HepG2 (cell line): Measurements from ENCODE around the gene HOXD3. TPM values are rescaled to one million over a fixed set of nuclear protein-coding genes. Genes with fewer than 3 reads are reported as not detected.

Source experiments
- CENPT ChIP-seq: sonication (generic); formaldehyde crosslinking; IDR thresholded peaks from 2 replicates; pipeline ENCODE4 v1.8.0; 2022; ENCODE audit warnings: low read depth, mild to moderate bottlenecking, moderate library complexity, missing genetic modification reagents
- CTCF ChIP-seq: sonication (generic); formaldehyde crosslinking; IDR thresholded peaks from 2 replicates; pipeline ENCODE4 v1.5.0; 2020; ENCODE audit warnings: mild to moderate bottlenecking, missing genetic modification reagents, moderate library complexity
- GFI1 ChIP-seq: sonication (generic); formaldehyde crosslinking; IDR thresholded peaks from 2 replicates; pipeline ENCODE4 v1.5.0; 2020; ENCODE audit warnings: missing genetic modification reagents, mild to moderate bottlenecking, borderline replicate concordance
- HOXA9 ChIP-seq: sonication (generic); formaldehyde crosslinking; IDR thresholded peaks from 2 replicates; pipeline ENCODE4 v1.8.1; 2022; ENCODE audit warnings: missing genetic modification reagents, mild to moderate bottlenecking, moderate library complexity, borderline replicate concordance
- MAFG ChIP-seq: sonication (generic); formaldehyde crosslinking; IDR thresholded peaks from 2 replicates; pipeline ENCODE4 v1.5.1; 2020; ENCODE audit warnings: mild to moderate bottlenecking, missing genetic modification reagents
- MED1 ChIP-seq: sonication (generic); formaldehyde crosslinking; IDR thresholded peaks from 2 replicates; pipeline ENCODE4 v1.4.0; 2020; ENCODE audit warnings: missing genetic modification reagents
- SMAD9 ChIP-seq: sonication (generic); formaldehyde crosslinking; IDR thresholded peaks from 2 replicates; pipeline ENCODE4 v1.5.1; 2020; ENCODE audit warnings: mild to moderate bottlenecking, missing genetic modification reagents
- SNAPC4 ChIP-seq: sonication (generic); formaldehyde crosslinking; IDR thresholded peaks from 2 replicates; pipeline ENCODE4 v1.4.0; 2020; ENCODE audit warnings: mild to moderate bottlenecking, missing genetic modification reagents
- SP5 ChIP-seq: IDR thresholded peaks from 2 replicates; pipeline ENCODE4 v1.6.1; 2016; ENCODE audit warnings: low read depth, borderline replicate concordance
- TCF7 ChIP-seq: sonication (generic); IDR thresholded peaks from 2 replicates; pipeline ENCODE4 v1.6.1; 2016; ENCODE audit warnings: antibody characterized with exemption, low read depth
- ZNF20 ChIP-seq: sonication (generic); formaldehyde crosslinking; IDR thresholded peaks from 2 replicates; pipeline ENCODE4 v1.4.0; 2020; ENCODE audit warnings: mild to moderate bottlenecking, moderate library complexity, missing genetic modification reagents
- ZNF337 ChIP-seq: sonication (generic); formaldehyde crosslinking; IDR thresholded peaks from 2 replicates; pipeline ENCODE4 v1.5.1; 2020; ENCODE audit warnings: missing genetic modification reagents, low read depth, mild to moderate bottlenecking, borderline replicate concordance
- ZNF616 ChIP-seq: sonication (generic); formaldehyde crosslinking; IDR thresholded peaks from 2 replicates; pipeline ENCODE4 v1.5.0; 2020; ENCODE audit warnings: low read depth, mild to moderate bottlenecking, missing genetic modification reagents
- ZNF788 ChIP-seq: sonication (generic); formaldehyde crosslinking; IDR thresholded peaks from 2 replicates; pipeline ENCODE4 v1.5.0; 2020; ENCODE audit warnings: mild to moderate bottlenecking, missing genetic modification reagents, borderline replicate concordance
- polyA plus RNA-seq, 8 experiments: library from polyadenylated mRNA; depleted of rRNA in 3 of 8; stranded (reverse) in 7 of 8; unstranded in 1 of 8; fragments of >200 nt; fragmentation: Illumina TruSeq in 4 of 8; extraction: Trizol in 4 of 8; gene quantifications; 2 replicates each; pipeline versions ENCODE4 v1.2.1 to v1.2.3, GENCODE V29; 2011 to 2016; ENCODE audit warnings: low read depth in 4 of 8, missing spikeins in 1 of 8, mixed read lengths in 1 of 8; ENCODE audit not compliant: insufficient read depth in 1 of 8
- total RNA-seq, 5 experiments: library from RNA; depleted of rRNA; stranded (reverse); fragments of >200 nt; fragmentation: Illumina TruSeq; extraction: Trizol; gene quantifications; 2 replicates each; pipeline ENCODE4 v1.2.3, GENCODE V29; 2016; ENCODE audit warnings: low read depth in 1 of 5
- TF ChIP-seq, protein P1 (sequence below): IDR thresholded peaks from 2 replicates; pipeline ENCODE4 v1.6.1; 2016; ENCODE audit warnings: low read depth, control low read depth
- TF ChIP-seq, protein P2 (sequence below): sonication (generic); formaldehyde crosslinking; IDR thresholded peaks from 2 replicates; pipeline ENCODE4 v1.8.1; 2023; ENCODE audit warnings: mild to moderate bottlenecking, moderate library complexity, missing genetic modification reagents

Gene HOXD3
- total and polyA plus RNA-seq, 2 of the 13 experiments (the other 11 are each of a cell fraction or from before 2014, with no cell fraction given): 0.05 to 0.09 TPM

DNA sequence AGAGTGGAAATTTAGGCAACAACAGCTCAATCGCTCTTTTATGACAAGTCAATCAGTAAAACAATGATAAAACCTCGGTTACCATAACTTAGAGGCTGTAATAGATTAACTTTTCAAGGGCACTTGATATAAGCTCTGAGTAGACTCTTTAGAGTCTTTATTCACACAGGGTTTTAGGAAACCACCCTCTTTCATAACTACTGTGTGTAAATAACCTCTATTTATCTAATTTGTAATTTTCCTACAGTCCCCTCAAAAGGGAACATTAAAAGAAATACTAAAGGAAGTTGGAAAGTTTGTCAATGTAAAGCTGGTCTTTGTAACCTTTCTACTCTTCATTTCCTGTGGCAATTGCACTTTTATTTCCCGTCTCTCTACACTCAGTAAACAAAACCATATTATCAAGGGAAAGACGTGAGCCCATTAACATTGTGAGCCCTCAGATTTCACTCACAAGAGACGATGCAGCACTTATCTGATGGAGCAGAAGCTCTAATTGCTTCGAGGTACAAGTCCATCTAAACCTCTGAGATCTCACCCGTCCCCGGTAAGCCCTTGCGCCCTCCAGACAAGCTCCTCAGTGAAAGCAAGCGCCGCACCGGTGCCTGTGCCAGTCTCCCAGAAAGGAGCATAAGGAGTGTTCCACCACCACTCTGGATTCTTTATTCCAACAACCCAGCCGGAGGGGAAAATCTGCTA lies 30.2 kb downstream of the HOXD3 start (continued):
- no peak for TF ChIP-seq CTCF
- TF ChIP-seq GFI1: no peak; the same call in 1 of the 2 replicates
- 0 out of 2 replicates have a peak, but pooled peaks have one; percentile 4 for TF ChIP-seq SP5
- no peak for TF ChIP-seq ZNF788 (CRISPR knock-in tag)
- TF ChIP-seq, protein P1, sequence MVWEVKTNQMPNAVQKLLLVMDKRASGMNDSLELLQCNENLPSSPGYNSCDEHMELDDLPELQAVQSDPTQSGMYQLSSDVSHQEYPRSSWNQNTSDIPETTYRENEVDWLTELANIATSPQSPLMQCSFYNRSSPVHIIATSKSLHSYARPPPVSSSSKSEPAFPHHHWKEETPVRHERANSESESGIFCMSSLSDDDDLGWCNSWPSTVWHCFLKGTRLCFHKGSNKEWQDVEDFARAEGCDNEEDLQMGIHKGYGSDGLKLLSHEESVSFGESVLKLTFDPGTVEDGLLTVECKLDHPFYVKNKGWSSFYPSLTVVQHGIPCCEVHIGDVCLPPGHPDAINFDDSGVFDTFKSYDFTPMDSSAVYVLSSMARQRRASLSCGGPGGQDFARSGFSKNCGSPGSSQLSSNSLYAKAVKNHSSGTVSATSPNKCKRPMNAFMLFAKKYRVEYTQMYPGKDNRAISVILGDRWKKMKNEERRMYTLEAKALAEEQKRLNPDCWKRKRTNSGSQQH: no peak
- no peak for TF ChIP-seq ZNF20 (CRISPR knock-in tag)
- TF ChIP-seq ZNF616 (CRISPR knock-in tag): no peak
- TF ChIP-seq, protein P2, sequence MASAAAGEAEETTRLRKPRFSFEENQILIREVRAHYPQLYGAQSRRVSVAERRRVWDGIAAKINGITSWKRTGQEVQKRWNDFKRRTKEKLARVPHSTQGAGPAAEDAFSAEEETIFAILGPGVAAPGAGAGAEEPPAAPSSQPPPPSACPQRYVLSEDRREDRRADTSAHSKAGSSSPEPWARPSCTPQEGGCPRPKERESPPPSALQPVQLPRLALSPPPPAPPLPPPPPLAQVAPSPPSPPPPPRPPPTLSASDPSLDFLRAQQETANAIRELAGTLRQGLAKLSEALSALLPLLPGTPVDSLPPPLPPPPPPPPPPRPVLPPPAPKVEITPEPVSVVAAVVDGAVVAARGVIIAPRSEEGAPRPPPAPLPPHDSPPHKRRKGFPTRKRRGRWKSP (CRISPR knock-in tag): no peak
- TF ChIP-seq MAFG: no peak
- TF ChIP-seq HOXA9 (CRISPR knock-in tag): no peak
- no peak for TF ChIP-seq ZNF337 (CRISPR knock-in tag)
- TF ChIP-seq MED1 (CRISPR knock-in tag): peak; percentile 85
- TF ChIP-seq SNAPC4: no peak
- no peak for TF ChIP-seq SMAD9 (CRISPR knock-in tag)
- peak; percentile 71 for TF ChIP-seq TCF7
- no peak for TF ChIP-seq CENPT (CRISPR knock-in tag)
